ENCODE results near the gene ASXL1. TPM values are rescaled to one million over a fixed set of nuclear protein-coding genes. Genes with fewer than 3 reads are reported as not detected.

Gene ASXL1
- total and polyA plus RNA-seq, 9 of the 15 experiments (the other 6 are each of a cell fraction or from before 2014, with no cell fraction given): 6.5 to 65.3 (median 32.3) TPM

- Histone ChIP-seq H3K4me3 (no peak overlapping the region), H3K9ac (ENCODE audit: insufficient read depth in 1 of 2, low read depth in 2 of 2, low read length in 2 of 2) (peak overlapping the region in 1 of 2 experiments; percentile 68; a peak in 2 of 4 replicates), H3K27me3 (ENCODE audit: control insufficient read depth in 2 of 2, insufficient read depth in 2 of 2, low read length in 2 of 2) (no peaks in the 10 kb centered on the region), H2AFZ (ENCODE audit: low read depth, low read length) (no peak overlapping the region), H3K9me3 (replicated peaks; ENCODE audit: control insufficient read depth, insufficient read depth, low read depth, low read length) (no peaks in the 10 kb centered on the region), H3K4me1 (replicated peaks in 1 of 2; ENCODE audit: control insufficient read depth in 2 of 2, insufficient read depth in 2 of 2, low read length in 2 of 2) (peaks cover 0 to 35% of the 10 kb centered on the region in 2 experiments; a peak in 2 of 5 replicates), H3K79me2 (ENCODE audit: control insufficient read depth, insufficient read depth, low read length) (no peaks in the 10 kb centered on the region), H3K27ac (ENCODE audit: extremely low read depth, low read depth, low read length) (no peak overlapping the region), H3K9me1 (ENCODE audit: control insufficient read depth, insufficient read depth, low read length) (peaks cover 2% of the 10 kb centered on the region), H3K36me3 (ENCODE audit: control insufficient read depth, insufficient read depth, low read length) (peaks cover 74% of the 10 kb centered on the region; the same call in 2 of the 3 replicates), H3K4me2 (ENCODE audit: insufficient read depth, low read length) (no peak overlapping the region), H4K20me1 (replicated peaks; ENCODE audit: control insufficient read depth, insufficient read depth, low read length) (0 out of 2 replicates have a peak, but pooled peaks cover 8% of the 10 kb centered on the region)
- ATAC-seq: no peak
- CTCF ChIA-PET (ENCODE audit: low intra/inter-chr PET ratio): no interaction called here
- no peak for FAIRE-seq
- TF ChIP-seq SRSF1 (IDR thresholded peaks at IDR 0.05; ENCODE audit: low read depth, low read length): no peak
- no peak for TF ChIP-seq DIDO1 (tag; IDR thresholded peaks at IDR 0.05; ENCODE audit: low read depth)
- no peak for TF ChIP-seq CHCHD3 (CRISPR knock-in tag; IDR thresholded peaks at IDR 0.05)
- no peak for TF ChIP-seq L3MBTL2 (IDR thresholded peaks at IDR 0.05)
- no peak for TF ChIP-seq CBX1 (IDR thresholded peaks at IDR 0.05; ENCODE audit: low read depth)
- no peak for DNase-seq (ENCODE audit: extremely low read depth in 1 of 4, low spot score in 3 of 4)
- no TSS peak for BruUV-seq (replicated peaks)
- WGBS (ENCODE audit: insufficient coverage, low coverage, missing lambda C conversion rate): 91% methylated on average over 22 of the region's 31 CpGs
- intact Hi-C loops (cut with micrococcal nuclease): no loop called here
- in situ Hi-C loops (cut with MboI): no loop called here
- POLR2A ChIA-PET: interaction anchor here (0.6 to 1.5 kb wide), 3 partner anchors 11 to 558 kb away, joined by 3 to 4 read pairs (median 3); no protein-coding TSS in a partner anchor
Observed at GRCh38 chr20:32454164-32455145, 96.3 kb downstream of the ASXL1 start.
